Fibroblast of gingiva (primary cell): ENCODE data around the gene SLC1A7.

Source experiments
- DNase-seq: peaks from one replicate; pipeline ENCODE4 v3.0.0-alpha.2; 2011; ENCODE audit warnings: low read depth

Gene SLC1A7

GRCh38 chr1:53133261-53134041 is 9.0 kb downstream of the SLC1A7 start:
- DNase-seq = no peak

- DNase-seq = no peak
Measured at GRCh38 chr1:53132176-53132575, 10.3 kb downstream of the SLC1A7 start.

GRCh38 chr1:53131590-53131938 is 10.9 kb downstream of the SLC1A7 start:
- DNase-seq = no peak

- no peak for DNase-seq
Measured at GRCh38 chr1:53130878-53131589, 11.4 kb downstream of the SLC1A7 start.

- DNase-seq = no peak
Measured at GRCh38 chr1:53130598-53130877, 11.9 kb downstream of the SLC1A7 start.

GRCh38 chr1:53129891-53130597 is 12.4 kb downstream of the SLC1A7 start:
- DNase-seq = no peak

- DNase-seq = no peak
Measured at GRCh38 chr1:53128401-53128800, 14.0 kb downstream of the SLC1A7 start.

- no peak for DNase-seq
Measured at GRCh38 chr1:53127546-53127945, 14.9 kb downstream of the SLC1A7 start.

- DNase-seq = no peak
Measured at GRCh38 chr1:53126495-53126894, 15.9 kb downstream of the SLC1A7 start.

GRCh38 chr1:53125623-53126360 is 16.6 kb downstream of the SLC1A7 start:
- no peak for DNase-seq

- DNase-seq = no peak
Measured at GRCh38 chr1:53125122-53125521, 17.3 kb downstream of the SLC1A7 start.

- DNase-seq = no peak
Measured at GRCh38 chr1:53123453-53124140, 18.8 kb downstream of the SLC1A7 start.

- no peak for DNase-seq
Measured at GRCh38 chr1:53122961-53123413, 19.5 kb downstream of the SLC1A7 start.

- DNase-seq = no peak
Measured at GRCh38 chr1:53122201-53122885, 20.1 kb downstream of the SLC1A7 start.

- DNase-seq = no peak
Measured at GRCh38 chr1:53121319-53122172, 20.9 kb downstream of the SLC1A7 start.

- DNase-seq = no peak
Measured at GRCh38 chr1:53120659-53121058, 21.8 kb downstream of the SLC1A7 start.

GRCh38 chr1:53117836-53118235 is 24.6 kb downstream of the SLC1A7 start:
- DNase-seq = no peak

GRCh38 chr1:53116933-53117600 is 25.4 kb downstream of the SLC1A7 start:
- no peak for DNase-seq

GRCh38 chr1:53116307-53116810 is 26.1 kb downstream of the SLC1A7 start:
- no peak for DNase-seq
